ENCODE measurements around the gene ESYT3. TPM values are rescaled to one million over a fixed set of nuclear protein-coding genes. Genes with fewer than 3 reads are reported as not detected.
"Not testable (repeated sequence)": the region's sequence is repeated elsewhere in the genome, so short reads cannot be mapped to it uniquely, and the experiment has no call there.

Gene ESYT3
- total RNA-seq, 4 donors from 2014 or later, result 1.4 to 30.8 (median 4.9) TPM

- intact Hi-C loops (cut with DNase I; ENCODE audit: low total_unique reads), result no loop called here
- no peaks in the 10 kb centered on the region for H3K27me3 ChIP-seq
- H3K27ac ChIP-seq, result no peak overlapping the region
- no peak overlapping the region for H3K4me3 ChIP-seq
- no peaks in the 10 kb centered on the region for H3K9me3 ChIP-seq
- H3K36me3 ChIP-seq, result no peaks in the 10 kb centered on the region
- no peak for DNase-seq
- H3K4me1 ChIP-seq, result no peaks in the 10 kb centered on the region
- TF ChIP-seq POLR2A (IDR thresholded peaks at IDR 0.05), result no peak
- TF ChIP-seq CTCF (IDR thresholded peaks at IDR 0.05), result no peak
These were observed 18.0 kb downstream of the ESYT3 start for GRCh38 chr3:138452436-138452835.

- DNase-seq, result not testable (repeated sequence)
These were observed 19.5 kb downstream of the ESYT3 start for GRCh38 chr3:138453940-138454339.

GRCh38 chr3:138455801-138456716 lies 21.6 kb downstream of the ESYT3 start:
- Histone ChIP-seq H3K36me3 (no peaks in the 10 kb centered on the region), H3K27ac (no peak overlapping the region), H3K9me3 (no peaks in the 10 kb centered on the region), H3K4me1 (no peaks in the 10 kb centered on the region), H3K27me3 (no peaks in the 10 kb centered on the region), H3K4me3 (no peak overlapping the region)
- intact Hi-C loops (cut with DNase I; ENCODE audit: low total_unique reads), result no loop called here
- no peak for TF ChIP-seq CTCF (IDR thresholded peaks at IDR 0.05)
- TF ChIP-seq POLR2A (IDR thresholded peaks at IDR 0.05), result no peak
- peak in 1 of 2 donors; percentile 6 for DNase-seq

More at GRCh38 chr3:138453940-138454339, 19.5 kb downstream of the ESYT3 start:
- H3K36me3 ChIP-seq; H3K27me3 ChIP-seq; H3K4me3 ChIP-seq; H3K27ac ChIP-seq; H3K9me3 ChIP-seq; H3K4me1 ChIP-seq; intact Hi-C loops (cut with DNase I; ENCODE audit: low total_unique reads): not testable (repeated sequence)

- TF ChIP-seq POLR2A (IDR thresholded peaks at IDR 0.05) (no peak), CTCF (IDR thresholded peaks at IDR 0.05) (no peak)
- no peak overlapping the region for H3K4me3 ChIP-seq
- intact Hi-C loops (cut with DNase I; ENCODE audit: low total_unique reads), result no loop called here
- H3K4me1 ChIP-seq, result no peaks in the 10 kb centered on the region
- H3K27me3 ChIP-seq, result no peaks in the 10 kb centered on the region
- no peak for DNase-seq
- H3K27ac ChIP-seq, result no peak overlapping the region
- no peaks in the 10 kb centered on the region for H3K36me3 ChIP-seq
- H3K9me3 ChIP-seq, result no peaks in the 10 kb centered on the region
These were observed 22.8 kb downstream of the ESYT3 start for GRCh38 chr3:138456961-138457862.

- Histone ChIP-seq H3K36me3 (no peaks in the 10 kb centered on the region), H3K4me3 (no peak overlapping the region), H3K9me3 (no peaks in the 10 kb centered on the region), H3K4me1 (no peaks in the 10 kb centered on the region), H3K27me3 (no peaks in the 10 kb centered on the region), H3K27ac (no peak overlapping the region)
- no peak for TF ChIP-seq POLR2A (IDR thresholded peaks at IDR 0.05)
- no peak for TF ChIP-seq CTCF (IDR thresholded peaks at IDR 0.05)
- intact Hi-C loops (cut with DNase I; ENCODE audit: low total_unique reads), result no loop called here
- no peak for DNase-seq
These were observed 23.7 kb downstream of the ESYT3 start for GRCh38 chr3:138457863-138458735.

All from uterus (tissue), 4 donors.